Measurements from ENCODE around the gene FBLN2. TPM values are rescaled to one million over a fixed set of nuclear protein-coding genes. Genes with fewer than 3 reads are reported as not detected.

FBLN2 gene
- total and polyA plus RNA-seq, 7 donors, result 12.8 to 59.4 (median 24.9) TPM

- Histone ChIP-seq H3K27me3 (ENCODE audit: insufficient read depth in 3 of 3, low read length in 2 of 3) (peaks cover 0 to 3% (median 2%) of the 10 kb centered on the region in 3 donors), H3K4me3 (no peak overlapping the region), H3K27ac (no peak overlapping the region), H3K36me3 (ENCODE audit: insufficient read depth in 1 of 2, low read depth in 1 of 2) (no peaks in the 10 kb centered on the region), H3K9me3 (no peaks in the 10 kb centered on the region), H3K4me1 (no peaks in the 10 kb centered on the region)
- DNase-seq (no peak), ATAC-seq (no peak)
- WGBS, 3 donors, result 89 to 94% (median 90%) methylated on average over 5 of the region's 5 CpGs
- intact Hi-C loops (cut with DNase I), result no loop called here
- no peak for TF ChIP-seq CTCF (IDR thresholded peaks at IDR 0.05)
Observed at GRCh38 chr3:13685721-13686120, 136.8 kb downstream of the FBLN2 start.

GRCh38 chr3:13686367-13687160 is 137.6 kb downstream of the FBLN2 start:
- Histone ChIP-seq H3K9me3 (no peaks in the 10 kb centered on the region), H3K4me3 (no peak overlapping the region), H3K27me3 (ENCODE audit: insufficient read depth in 3 of 3, low read length in 2 of 3) (peaks cover 0 to 3% (median 2%) of the 10 kb centered on the region in 3 donors), H3K27ac (no peak overlapping the region), H3K4me1 (no peaks in the 10 kb centered on the region), H3K36me3 (ENCODE audit: insufficient read depth in 1 of 2, low read depth in 1 of 2) (no peaks in the 10 kb centered on the region)
- intact Hi-C loops (cut with DNase I), result no loop called here
- WGBS, 3 donors, result 71 to 75% (median 75%) methylated on average over 10 of the region's 10 CpGs
- DNase-seq (no peak), ATAC-seq (no peak)
- no peak for TF ChIP-seq CTCF (IDR thresholded peaks at IDR 0.05)

GRCh38 chr3:13687517-13687943 is 138.6 kb downstream of the FBLN2 start:
- Histone ChIP-seq H3K4me3 (no peak overlapping the region), H3K9me3 (no peaks in the 10 kb centered on the region), H3K4me1 (no peaks in the 10 kb centered on the region), H3K36me3 (ENCODE audit: insufficient read depth in 1 of 2, low read depth in 1 of 2) (no peaks in the 10 kb centered on the region), H3K27ac (no peak overlapping the region), H3K27me3 (ENCODE audit: insufficient read depth in 3 of 3, low read length in 2 of 3) (peaks cover 0 to 3% (median 2%) of the 10 kb centered on the region in 3 donors)
- DNase-seq (no peak), ATAC-seq (no peak)
- no peak for TF ChIP-seq CTCF (IDR thresholded peaks at IDR 0.05)
- intact Hi-C loops (cut with DNase I), result no loop called here
- WGBS, 3 donors, result 48 to 62% (median 56%) methylated on average over 5 of the region's 5 CpGs

Other genes with a start within 250 kb of the FBLN2 start
- 1 to 10 TPM; 2.1 to 8.0 (median 3.8) TPM for gene NUP210, start 128.8 kb upstream of the FBLN2 start, total RNA-seq
- 1 to 10 TPM in 1 of 3 donors, under 1 TPM in 2; 0.29 to 1.1 (median 0.66) TPM for gene NUP210, start 128.8 kb upstream of the FBLN2 start, polyA plus RNA-seq
- 10 to 100 TPM; 16.5 to 24.8 (median 21.2) TPM for gene HDAC11, start 68.8 kb upstream of the FBLN2 start, total RNA-seq
- gene HDAC11, start 68.8 kb upstream of the FBLN2 start, polyA plus RNA-seq, result 10 to 100 TPM in 2 of 3 donors, 1 to 10 TPM in 1; 9.2 to 29.6 (median 22.3) TPM